K562 (cell line): ENCODE measurements around the gene EIF2AK3. TPM values are rescaled to one million over a fixed set of nuclear protein-coding genes. Genes with fewer than 3 reads are reported as not detected.

Experiments used
- ATAC-seq: fragments of 200-7000 bp; cut with Tn5 transposase; 3 replicates; pipeline ENCODE4 v1.9.1; 2020; ENCODE audit warnings: moderate library complexity
- BruUV-seq: library from RNA; stranded (reverse); fragments of 400-500 nt; replicated peaks from 2 replicates; lab custom pipeline; 2021; lab: Mats Ljungman, UMichigan
- CTCF ChIA-PET: fragments of 300-600 bp; formaldehyde crosslinking; extraction: SDS; loops from one replicate; lab custom pipeline; 2021; ENCODE audit warnings: low intra/inter-chr PET ratio; lab: Yijun Ruan, JAX
- POLR2A ChIA-PET: fragments of 300-600, 350-650 bp; sonication (Branson Sonifier 250); formaldehyde crosslinking; extraction: SDS; loops from one replicate; lab custom pipeline; 2021; ENCODE audit warnings: antibody characterized with exemption, inconsistent platforms; lab: Yijun Ruan, JAX
- DNase-seq, 4 experiments: peaks; one replicate each; pipeline versions ENCODE4 v3.0.0 to v3.0.0-alpha.2; 2011 to 2018; ENCODE audit warnings: low spot score in 3 of 4, mixed read lengths in 3 of 4; ENCODE audit errors: extremely low read depth in 1 of 4
- FAIRE-seq: peaks from 2 replicates; lab custom pipeline; 2011; peaks lifted over from hg19 to GRCh38; lab: Jason Lieb, UNC
- H2AFZ ChIP-seq: 2 replicates; pipeline ENCODE4 v1.6.0; 2011; ENCODE audit warnings: low read depth, low read length, control low read depth, inconsistent platforms
- H3K27ac ChIP-seq: fragments of 200-600 bp; 3 replicates; pipeline ENCODE4 v1.8.0; 2011; ENCODE audit warnings: low read depth, mild to moderate bottlenecking, control low read depth, inconsistent platforms, low read length, moderate library complexity, mixed read lengths; ENCODE audit errors: extremely low read depth
- H3K27me3 ChIP-seq, 2 experiments: fragments of 300-600 bp in 1 of 2; 2 replicates in 1 of 2; 3 replicates in 1 of 2; pipeline versions ENCODE4 v1.6.0 to v1.8.0; 2011; ENCODE audit warnings: inconsistent platforms in 2 of 2, low read length in 2 of 2, mild to moderate bottlenecking in 1 of 2, mixed read lengths in 1 of 2, moderate library complexity in 1 of 2; ENCODE audit not compliant: control insufficient read depth in 2 of 2, insufficient read depth in 2 of 2
- H3K36me3 ChIP-seq: fragments of 300-600 bp; 3 replicates; pipeline ENCODE4 v1.8.0; 2011; ENCODE audit warnings: mild to moderate bottlenecking, low read length, inconsistent platforms; ENCODE audit not compliant: control insufficient read depth, insufficient read depth
- H3K4me1 ChIP-seq, 2 experiments: fragments of 200-600 bp in 1 of 2; replicated peaks in 1 of 2; 2 replicates in 1 of 2; 3 replicates in 1 of 2; pipeline versions ENCODE4 v1.5.1 to v1.8.0; 2011; ENCODE audit warnings: inconsistent platforms in 2 of 2, low read length in 2 of 2, mild to moderate bottlenecking in 1 of 2, mixed read lengths in 1 of 2, moderate library complexity in 1 of 2; ENCODE audit not compliant: control insufficient read depth in 2 of 2, insufficient read depth in 2 of 2
- H3K4me2 ChIP-seq: 2 replicates; pipeline ENCODE4 v1.6.1; 2011; ENCODE audit warnings: low read length, control low read depth, inconsistent platforms, mixed read lengths; ENCODE audit not compliant: insufficient read depth
- H3K4me3 ChIP-seq: fragments of 200-600 bp; sonication (generic), shearing (Covaris generic); 2 replicates; pipeline ENCODE4 v1.5.1; 2016; ENCODE audit warnings: control low read depth, inconsistent platforms
- H3K79me2 ChIP-seq: fragments of 200-600 bp; 3 replicates; pipeline ENCODE4 v1.8.0; 2011; ENCODE audit warnings: low read length, inconsistent platforms; ENCODE audit not compliant: control insufficient read depth, insufficient read depth
- H3K9ac ChIP-seq, 2 experiments: 2 replicates each; pipeline versions ENCODE4 v1.6.0 to v1.6.1; 2011; ENCODE audit warnings: low read depth in 2 of 2, low read length in 2 of 2, control low read depth in 1 of 2, inconsistent platforms in 1 of 2, mild to moderate bottlenecking in 1 of 2, mixed read lengths in 1 of 2; ENCODE audit not compliant: insufficient read depth in 1 of 2
- H3K9me1 ChIP-seq: one replicate; pipeline ENCODE4 v1.6.0; 2011; ENCODE audit warnings: inconsistent platforms, mild to moderate bottlenecking, low read length, moderate library complexity; ENCODE audit not compliant: control insufficient read depth, insufficient read depth
- H3K9me3 ChIP-seq: replicated peaks from 2 replicates; pipeline ENCODE4 v1.5.1; 2011; ENCODE audit warnings: low read depth, low read length, inconsistent platforms; ENCODE audit not compliant: control insufficient read depth, insufficient read depth
- H4K20me1 ChIP-seq: replicated peaks from 2 replicates; pipeline ENCODE4 v1.6.1; 2011; ENCODE audit warnings: low read length, inconsistent platforms, mixed read lengths; ENCODE audit not compliant: control insufficient read depth, insufficient read depth
- BRCA1 ChIP-seq, 2 experiments: fragments of 450-650 bp in 1 of 2; sonication (generic) in 1 of 2; formaldehyde crosslinking in 1 of 2; IDR thresholded peaks; 2 replicates each; pipeline versions ENCODE4 v1.5.0 to v1.6.1; 2017 to 2020; ENCODE audit warnings: mild to moderate bottlenecking in 1 of 2, missing genetic modification reagents in 1 of 2
- CREBBP ChIP-seq: IDR thresholded peaks from one replicate; pipeline ENCODE4 v1.6.1; 2012; ENCODE audit warnings: low read depth, mild to moderate bottlenecking, control low read depth, inconsistent platforms, low read length
- E2F3 ChIP-seq: fragments of 250-450 bp; sonication (Bioruptor Pico); IDR thresholded peaks from 2 replicates; pipeline ENCODE4 v1.4.0; 2020; ENCODE audit warnings: mild to moderate bottlenecking
- ELK3 ChIP-seq: fragments of 450-650 bp; formaldehyde crosslinking; IDR thresholded peaks from 2 replicates; pipeline ENCODE4 v1.4.0; 2020; ENCODE audit warnings: mild to moderate bottlenecking
- FOXJ3 ChIP-seq: sonication (generic); formaldehyde crosslinking; IDR thresholded peaks from 2 replicates; pipeline ENCODE4 v1.4.0; 2020; ENCODE audit warnings: mild to moderate bottlenecking, missing genetic modification reagents
- KLF16 ChIP-seq: IDR thresholded peaks from 2 replicates; pipeline ENCODE4 v1.6.1; 2016; ENCODE audit warnings: antibody characterized with exemption
- PBX2 ChIP-seq, 2 experiments: IDR thresholded peaks in 1 of 2; conservative IDR thresholded peaks in 1 of 2; 2 replicates each; pipeline ENCODE4 v1.6.1; 2016; ENCODE audit warnings: low read depth in 2 of 2, mild to moderate bottlenecking in 1 of 2, missing compliant biosample characterization in 1 of 2, missing genetic modification characterization in 1 of 2, moderate library complexity in 1 of 2
- POLR2H ChIP-seq: IDR thresholded peaks from 2 replicates; pipeline ENCODE4 v1.6.1; 2016; ENCODE audit warnings: missing genetic modification characterization, low read depth, mild to moderate bottlenecking, control low read depth, missing compliant biosample characterization, moderate library complexity
- RFX7 ChIP-seq: fragments of 250-450 bp; sonication (Bioruptor Pico); IDR thresholded peaks from 2 replicates; pipeline ENCODE4 v1.5.1; 2021; ENCODE audit warnings: mild to moderate bottlenecking
- TAF15 ChIP-seq: fragments of 200-400 bp; formaldehyde crosslinking; IDR thresholded peaks from 2 replicates; pipeline ENCODE4 v1.6.1; 2017; ENCODE audit warnings: mild to moderate bottlenecking, low read depth, low read length, moderate library complexity
- XRCC5 ChIP-seq: fragments of 200-400 bp; formaldehyde crosslinking; IDR thresholded peaks from 2 replicates; pipeline ENCODE4 v1.6.1; 2017; ENCODE audit warnings: low read depth, mild to moderate bottlenecking, low read length
- ZKSCAN8 ChIP-seq: fragments of 200-800 bp; sonication (Bioruptor generic); IDR thresholded peaks from 2 replicates; pipeline ENCODE4 v1.6.1; 2016; ENCODE audit warnings: missing genetic modification characterization, missing compliant biosample characterization
- ZNF23 ChIP-seq: fragments of 250-450 bp; sonication (Bioruptor Pico); IDR thresholded peaks from 2 replicates; pipeline ENCODE4 v1.4.0; 2020; ENCODE audit warnings: mild to moderate bottlenecking
- ZNF449 ChIP-seq: fragments of 250-450 bp; sonication (Bioruptor Pico); IDR thresholded peaks from 2 replicates; pipeline ENCODE4 v1.8.0; 2022; ENCODE audit warnings: moderate library complexity, mild to moderate bottlenecking, inconsistent platforms
- WGBS: fragments of 100-300 bp; shearing (Covaris generic); methylation state at CpG from one replicate; pipeline ENCODE4 v1.1.6; 2016; ENCODE audit warnings: low coverage, mixed read lengths; ENCODE audit not compliant: insufficient coverage; ENCODE audit errors: missing lambda C conversion rate; 5-methylcytosine and 5-hydroxymethylcytosine counted together
- in situ Hi-C: fragments of 300-500 bp; cut with MboI; formaldehyde crosslinking; loops from 4 replicates; pipeline ENCODE4 v1.15.0; 2018; ENCODE audit warnings: inconsistent platforms, mixed read lengths
- intact Hi-C: fragments of 100-400 bp; cut with micrococcal nuclease; formaldehyde crosslinking; loops from 2 replicates; pipeline ENCODE4 v1.14.2; 2022
- polyA plus RNA-seq, 8 experiments: library from polyadenylated mRNA; depleted of rRNA in 4 of 8; stranded (reverse) in 5 of 8; unstranded in 3 of 8; fragments of >200 nt; fragmentation: Nextera tagmentation in 2 of 8; fragmentation: Illumina TruSeq in 1 of 8; extraction: Ambion mirVana in 2 of 8; extraction: Trizol in 1 of 8; gene quantifications; 2 replicates each; pipeline versions ENCODE4 v1.2.1 to v1.2.3, GENCODE V29; 2011 to 2014; ENCODE audit warnings: inconsistent platforms in 1 of 8, missing spikeins in 1 of 8
- total RNA-seq, 7 experiments: library from RNA; depleted of rRNA in 6 of 7; stranded (reverse); fragments of >200 nt in 6 of 7; fragmentation: Illumina TruSeq in 2 of 7; extraction: Trizol in 2 of 7; gene quantifications; 2 replicates each; pipeline versions ENCODE4 v1.2.1 to v1.2.3, GENCODE V29; 2011 to 2021; ENCODE audit warnings: low replicate concordance in 1 of 7
- TF ChIP-seq, protein P1 (sequence below): fragments of 250-450 bp; sonication (Bioruptor Pico); IDR thresholded peaks from 2 replicates; pipeline ENCODE4 v1.5.0; 2022; ENCODE audit warnings: mild to moderate bottlenecking

The EIF2AK3 gene
- total and polyA plus RNA-seq, 9 of the 15 experiments (the other 6 are each of a cell fraction or from before 2014, with no cell fraction given) = 1.7 to 11.6 (median 7.4) TPM

- no TSS peak for BruUV-seq
- peak in 2 of 4 experiments; percentile 39 to 52 for DNase-seq
- Histone ChIP-seq H3K9ac (peak overlapping the region; percentile 47 to 65; a peak in 3 of 4 replicates), H3K9me1 (no peaks in the 10 kb centered on the region), H2AFZ (peak overlapping the region; percentile 88), H4K20me1 (no peaks in the 10 kb centered on the region), H3K27me3 (no peaks in the 10 kb centered on the region), H3K4me1 (peaks cover 3 to 24% of the 10 kb centered on the region in 2 experiments; a peak in 4 of 5 replicates), H3K27ac (peak overlapping the region; percentile 60), H3K36me3 (no peaks in the 10 kb centered on the region), H3K79me2 (no peaks in the 10 kb centered on the region), H3K4me3 (no peak overlapping the region), H3K4me2 (peak overlapping the region; percentile 49), H3K9me3 (no peaks in the 10 kb centered on the region)
- in situ Hi-C loops (no loop called here), intact Hi-C loops (no loop called here)
- WGBS = 4% methylated on average over 4 of the region's 4 CpGs
- ChIA-PET POLR2A (interaction anchor here (0.8 to 2.4 kb wide), 2 partner anchors 8 to 31 kb away, joined by 4 to 8 read pairs; no protein-coding TSS in a partner anchor), CTCF (no interaction called here)
- peak; percentile 81 for ATAC-seq
- FAIRE-seq = no peak
- TF ChIP-seq POLR2H (tag) = no peak
- no peak for TF ChIP-seq BRCA1 (IDR thresholded peaks at IDR 0.05)
- no peak for TF ChIP-seq BRCA1 (CRISPR knock-in tag; IDR thresholded peaks at IDR 0.05)
- TF ChIP-seq ZNF23 (CRISPR knock-in tag) = no peak
- no peak for TF ChIP-seq FOXJ3 (CRISPR knock-in tag)
- TF ChIP-seq CREBBP = no peak
- no peak for TF ChIP-seq E2F3 (CRISPR knock-in tag)
- no peak for TF ChIP-seq TAF15
- TF ChIP-seq KLF16 = no peak
- no peak for TF ChIP-seq ELK3
- peak; percentile 18; the same call in 1 of the 2 replicates for TF ChIP-seq ZKSCAN8
- TF ChIP-seq PBX2 (CRISPR knock-in tag; IDR thresholded peaks at IDR 0.05; ENCODE audit: low read depth) = no peak
- TF ChIP-seq PBX2 (tag; conservative IDR thresholded peaks at IDR 0.05; ENCODE audit: low read depth) = 0 out of 2 replicates have a peak, but pooled peaks have one; percentile 34
- no peak for TF ChIP-seq XRCC5
- TF ChIP-seq ZNF449 (CRISPR knock-in tag) = no peak
- no peak for TF ChIP-seq RFX7 (CRISPR knock-in tag)
- TF ChIP-seq, protein P1, sequence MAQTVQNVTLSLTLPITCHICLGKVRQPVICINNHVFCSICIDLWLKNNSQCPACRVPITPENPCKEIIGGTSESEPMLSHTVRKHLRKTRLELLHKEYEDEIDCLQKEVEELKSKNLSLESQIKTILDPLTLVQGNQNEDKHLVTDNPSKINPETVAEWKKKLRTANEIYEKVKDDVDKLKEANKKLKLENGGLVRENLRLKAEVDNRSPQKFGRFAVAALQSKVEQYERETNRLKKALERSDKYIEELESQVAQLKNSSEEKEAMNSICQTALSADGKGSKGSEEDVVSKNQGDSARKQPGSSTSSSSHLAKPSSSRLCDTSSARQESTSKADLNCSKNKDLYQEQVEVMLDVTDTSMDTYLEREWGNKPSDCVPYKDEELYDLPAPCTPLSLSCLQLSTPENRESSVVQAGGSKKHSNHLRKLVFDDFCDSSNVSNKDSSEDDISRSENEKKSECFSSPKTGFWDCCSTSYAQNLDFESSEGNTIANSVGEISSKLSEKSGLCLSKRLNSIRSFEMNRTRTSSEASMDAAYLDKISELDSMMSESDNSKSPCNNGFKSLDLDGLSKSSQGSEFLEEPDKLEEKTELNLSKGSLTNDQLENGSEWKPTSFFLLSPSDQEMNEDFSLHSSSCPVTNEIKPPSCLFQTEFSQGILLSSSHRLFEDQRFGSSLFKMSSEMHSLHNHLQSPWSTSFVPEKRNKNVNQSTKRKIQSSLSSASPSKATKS (CRISPR knock-in tag) = no peak
These were observed 32.3 kb upstream of the EIF2AK3 start for GRCh38 chr2:88659538-88659915.
